GM23248 (cell line): Measurements from ENCODE around the gene ACO2. TPM values are rescaled to one million over a fixed set of nuclear protein-coding genes. Genes with fewer than 3 reads are reported as not detected.

Experiments
- DNase-seq: peaks from one replicate; pipeline ENCODE4 v3.0.0-alpha.2; 2015
- H2AFZ ChIP-seq: fragments of 200-600 bp; sonication (generic); 2 replicates; pipeline ENCODE4 v1.6.1; 2016; ENCODE audit warnings: antibody characterized with exemption
- H3F3A ChIP-seq: fragments of 200-600 bp; sonication (generic); 2 replicates; pipeline ENCODE4 v1.6.1; 2016; ENCODE audit warnings: mild to moderate bottlenecking, antibody characterized with exemption, mixed run types; ENCODE audit not compliant: insufficient read depth
- H3K27ac ChIP-seq: fragments of 200-600 bp; sonication (generic); 2 replicates; pipeline ENCODE4 v1.5.1; 2016; ENCODE audit warnings: mild to moderate bottlenecking
- H3K27me3 ChIP-seq: fragments of 200-600 bp; sonication (generic); replicated peaks from 2 replicates; pipeline ENCODE4 v1.6.1; 2016; ENCODE audit warnings: mild to moderate bottlenecking; ENCODE audit not compliant: insufficient read depth
- H3K36me3 ChIP-seq: fragments of 200-600 bp; sonication (generic); 2 replicates; pipeline ENCODE4 v1.6.1; 2016; ENCODE audit warnings: low read depth, mild to moderate bottlenecking
- H3K4me1 ChIP-seq: fragments of 200-600 bp; sonication (generic); 2 replicates; pipeline ENCODE4 v1.6.1; 2016; ENCODE audit warnings: mild to moderate bottlenecking; ENCODE audit not compliant: insufficient read depth
- H3K4me2 ChIP-seq: fragments of 200-600 bp; sonication (generic); one replicate; pipeline ENCODE4 v1.6.1; 2016; ENCODE audit warnings: mild to moderate bottlenecking; ENCODE audit not compliant: unreplicated experiment
- H3K4me3 ChIP-seq: fragments of 200-600 bp; sonication (generic); 2 replicates; pipeline ENCODE4 v1.5.1; 2016; ENCODE audit warnings: mild to moderate bottlenecking
- H3K79me2 ChIP-seq: fragments of 200-600 bp; sonication (generic); 2 replicates; pipeline ENCODE4 v1.6.1; 2016; ENCODE audit warnings: mild to moderate bottlenecking; ENCODE audit not compliant: insufficient read depth
- H3K9ac ChIP-seq: fragments of 200-600 bp; sonication (generic); 2 replicates; pipeline ENCODE4 v1.6.1; 2016; ENCODE audit warnings: mild to moderate bottlenecking
- H3K9me2 ChIP-seq: fragments of 200-600 bp; sonication (generic); 2 replicates; pipeline ENCODE4 v1.6.1; 2016; ENCODE audit warnings: mixed run types, mild to moderate bottlenecking, moderate library complexity; ENCODE audit not compliant: insufficient read depth
- H3K9me3 ChIP-seq: fragments of 200-600 bp; sonication (generic); one replicate; pipeline ENCODE4 v1.6.1; 2017; ENCODE audit warnings: low read depth
- H4K20me1 ChIP-seq: fragments of 200-600 bp; sonication (generic); 2 replicates; pipeline ENCODE4 v1.6.0; 2016; ENCODE audit not compliant: insufficient read depth
- EZH2 ChIP-seq: fragments of 200-600 bp; sonication (generic); IDR thresholded peaks from 2 replicates; pipeline ENCODE4 v1.6.1; 2018; ENCODE audit warnings: antibody characterized with exemption, mild to moderate bottlenecking; ENCODE audit not compliant: insufficient read depth, poor library complexity, severe bottlenecking
- EZH2phosphoT487 ChIP-seq: fragments of 200-600 bp; sonication (generic); IDR thresholded peaks from 2 replicates; pipeline ENCODE4 v1.6.1; 2018; ENCODE audit warnings: antibody characterized with exemption, moderate library complexity, mild to moderate bottlenecking, low read depth; ENCODE audit not compliant: insufficient read depth
- WGBS, 2 experiments: methylation state at CpG; one replicate each; pipeline ENCODE4 v1.1.6; 2015 to 2017; ENCODE audit warnings: low lambda C conversion rate in 2 of 2, low coverage in 1 of 2; ENCODE audit errors: missing lambda C conversion rate in 2 of 2; 5-methylcytosine and 5-hydroxymethylcytosine counted together
- in situ Hi-C: fragments of 300-500 bp; cut with MboI; formaldehyde crosslinking; loops from 2 replicates; pipeline ENCODE4 v1.15.0; 2020
- polyA plus RNA-seq: library from polyadenylated mRNA; unstranded; fragments of >200 nt; fragmentation: Nextera tagmentation; extraction: Ambion mirVana; gene quantifications from 2 replicates; pipeline ENCODE4 v1.2.1, GENCODE V29; 2016
- total RNA-seq: library from RNA; depleted of rRNA; stranded (reverse); fragments of >200 nt; shearing (Covaris generic); gene quantifications from 2 replicates; pipeline ENCODE4 v1.2.3, GENCODE V29; 2014

The ACO2 gene
- total and polyA plus RNA-seq, 2 experiments from 2014 or later: 41.5 to 68.7 TPM

DNA sequence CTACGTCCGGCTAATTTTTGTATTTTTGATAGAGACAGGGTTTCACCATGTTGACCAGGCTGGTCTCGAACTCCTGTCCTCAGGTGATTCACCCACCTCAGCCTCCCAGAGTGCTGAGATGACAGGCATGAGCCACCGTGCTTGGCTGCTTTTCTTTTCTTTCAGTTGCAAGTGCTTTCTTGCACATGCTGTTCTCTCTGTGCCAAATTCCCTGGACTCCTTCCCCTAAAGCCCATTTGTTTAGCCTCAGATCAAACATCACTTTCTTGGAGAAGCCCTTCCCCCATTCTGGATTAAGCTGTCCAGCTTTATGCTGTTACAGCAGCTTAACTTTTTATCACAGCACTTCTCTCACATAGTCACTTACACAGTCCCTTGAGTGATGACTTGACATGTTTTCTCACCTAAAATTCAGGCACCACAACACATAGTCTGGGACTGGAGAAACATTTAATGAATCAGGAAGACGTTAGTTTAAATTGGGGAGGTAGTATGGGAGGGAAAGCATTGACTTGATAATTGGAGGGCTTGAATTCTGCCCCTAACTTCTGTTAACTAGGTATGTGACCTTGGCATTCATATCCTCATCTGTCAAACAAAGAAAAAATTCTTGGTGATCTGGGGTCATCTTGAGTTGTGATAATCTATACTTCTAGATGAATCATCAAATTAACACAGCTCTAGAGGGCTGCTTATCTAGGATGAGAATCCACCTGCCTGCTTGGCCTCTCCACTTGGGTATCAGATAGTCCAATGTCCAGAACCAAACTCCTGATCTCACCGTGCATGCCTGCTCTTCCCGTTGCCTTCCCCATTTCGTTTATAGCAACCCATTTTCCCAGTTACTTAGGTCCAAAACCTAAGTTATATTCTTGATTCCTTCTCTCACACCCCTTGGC, 18.4 kb downstream of the ACO2 start:
- Histone ChIP-seq H3K27me3 (no peaks in the 10 kb centered on the region), H3F3A (peaks cover 8% of the 10 kb centered on the region; the same call in 1 of the 2 replicates), H3K4me2 (no peak overlapping the region), H3K36me3 (no peaks in the 10 kb centered on the region), H3K9me3 (no peaks in the 10 kb centered on the region), H3K27ac (no peak overlapping the region), H3K9ac (no peak overlapping the region), H2AFZ (no peak overlapping the region), H3K79me2 (peaks cover 99% of the 10 kb centered on the region), H3K9me2 (no peaks in the 10 kb centered on the region), H4K20me1 (0 out of 2 replicates have a peak, but pooled peaks cover 2% of the 10 kb centered on the region), H3K4me1 (peaks cover 11% of the 10 kb centered on the region), H3K4me3 (no peak overlapping the region)
- no peak for DNase-seq
- in situ Hi-C loops: no loop called here
- 89% methylated on average over 8 of the region's 8 CpGs for WGBS, 2 experiments
- TF ChIP-seq EZH2 (no peak), EZH2phosphoT487 (no peak)

DNA sequence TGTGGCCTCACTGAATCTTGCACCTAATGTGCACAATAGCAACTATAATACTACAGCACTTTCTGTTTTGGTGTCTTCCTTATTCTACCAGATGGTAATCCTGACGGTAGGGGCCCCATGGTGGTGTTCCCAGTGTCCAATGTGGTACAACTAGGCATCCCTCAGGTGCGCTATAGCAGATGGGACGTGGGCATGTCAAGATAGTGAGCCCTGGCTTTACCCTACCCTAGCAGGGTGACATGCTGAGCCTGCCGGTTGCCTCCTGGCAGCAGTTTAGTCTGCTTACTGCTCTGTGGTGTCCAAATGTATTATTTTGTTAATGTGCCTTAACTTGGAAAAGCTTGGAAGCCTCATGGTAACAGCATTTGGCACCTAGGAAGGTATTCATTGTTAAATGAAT, 19.2 kb downstream of the ACO2 start:
- Histone ChIP-seq H3K36me3 (no peaks in the 10 kb centered on the region), H3K9ac (no peak overlapping the region), H3K4me2 (no peak overlapping the region), H3F3A (no peaks in the 10 kb centered on the region), H3K27ac (no peak overlapping the region), H3K27me3 (no peaks in the 10 kb centered on the region), H4K20me1 (0 out of 2 replicates have a peak, but pooled peaks cover 2% of the 10 kb centered on the region), H3K79me2 (peaks cover 100% of the 10 kb centered on the region), H3K4me1 (peaks cover 3% of the 10 kb centered on the region; the same call in 1 of the 2 replicates), H3K9me3 (no peaks in the 10 kb centered on the region), H3K4me3 (no peak overlapping the region), H3K9me2 (no peaks in the 10 kb centered on the region), H2AFZ (no peak overlapping the region)
- DNase-seq: no peak
- TF ChIP-seq EZH2 (no peak), EZH2phosphoT487 (no peak)
- in situ Hi-C loops: no loop called here
- 70 to 80% methylated on average over 4 of the region's 4 CpGs for WGBS, 2 experiments

DNA sequence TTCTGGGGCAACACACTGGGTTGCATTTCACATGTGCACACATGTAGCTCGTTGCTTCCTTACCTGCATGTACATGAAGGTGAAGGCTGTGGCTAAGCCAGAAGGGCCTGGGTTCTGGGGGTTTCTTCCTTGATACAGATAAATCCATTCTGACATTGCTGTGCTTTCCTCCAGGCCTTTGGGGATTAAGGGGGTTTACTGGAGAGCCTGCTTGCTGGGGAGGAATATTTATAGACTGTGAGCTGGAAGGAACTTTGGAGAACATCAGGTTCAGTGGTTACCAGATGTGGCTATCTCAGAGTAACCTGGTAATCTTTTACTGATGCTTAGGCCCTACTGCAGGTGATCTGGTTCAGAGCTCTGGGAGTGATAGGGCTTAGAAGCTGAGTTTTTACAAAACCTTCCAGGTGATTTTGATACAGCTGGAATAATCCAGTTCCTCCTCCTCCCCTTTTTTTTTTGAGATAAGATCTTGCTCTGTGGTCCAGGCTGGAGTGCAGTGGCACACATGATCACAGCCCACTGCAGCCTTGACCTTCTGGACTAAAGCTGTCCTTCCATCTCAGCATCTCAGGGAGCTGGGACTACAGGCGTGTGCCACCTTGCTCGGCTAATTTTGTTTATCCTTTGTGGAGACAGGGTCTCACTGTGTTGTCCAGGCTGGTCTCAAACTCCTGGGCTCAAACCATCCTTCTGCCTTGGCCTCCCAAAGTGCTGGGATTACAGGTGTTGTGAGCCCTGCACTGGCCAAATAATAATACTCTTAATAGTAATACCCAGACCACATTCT, 19.9 kb downstream of the ACO2 start:
- H3F3A ChIP-seq: no peaks in the 10 kb centered on the region
- H3K27ac ChIP-seq: no peak overlapping the region
- H3K4me1 ChIP-seq: no peaks in the 10 kb centered on the region
- no peaks in the 10 kb centered on the region for H3K36me3 ChIP-seq
- in situ Hi-C loops: no loop called here
- no peak overlapping the region for H3K9ac ChIP-seq
- no peak overlapping the region for H2AFZ ChIP-seq
- WGBS, 2 experiments: 64 to 70% methylated on average over 3 of the region's 3 CpGs
- H3K27me3 ChIP-seq: no peaks in the 10 kb centered on the region
- no peak overlapping the region for H3K4me3 ChIP-seq
- 0 out of 2 replicates have a peak, but pooled peaks cover 2% of the 10 kb centered on the region for H4K20me1 ChIP-seq
- TF ChIP-seq EZH2 (no peak), EZH2phosphoT487 (no peak)
- peaks cover 100% of the 10 kb centered on the region for H3K79me2 ChIP-seq
- no peak overlapping the region for H3K4me2 ChIP-seq
- H3K9me3 ChIP-seq: no peaks in the 10 kb centered on the region
- no peak for DNase-seq
- no peaks in the 10 kb centered on the region for H3K9me2 ChIP-seq

DNA sequence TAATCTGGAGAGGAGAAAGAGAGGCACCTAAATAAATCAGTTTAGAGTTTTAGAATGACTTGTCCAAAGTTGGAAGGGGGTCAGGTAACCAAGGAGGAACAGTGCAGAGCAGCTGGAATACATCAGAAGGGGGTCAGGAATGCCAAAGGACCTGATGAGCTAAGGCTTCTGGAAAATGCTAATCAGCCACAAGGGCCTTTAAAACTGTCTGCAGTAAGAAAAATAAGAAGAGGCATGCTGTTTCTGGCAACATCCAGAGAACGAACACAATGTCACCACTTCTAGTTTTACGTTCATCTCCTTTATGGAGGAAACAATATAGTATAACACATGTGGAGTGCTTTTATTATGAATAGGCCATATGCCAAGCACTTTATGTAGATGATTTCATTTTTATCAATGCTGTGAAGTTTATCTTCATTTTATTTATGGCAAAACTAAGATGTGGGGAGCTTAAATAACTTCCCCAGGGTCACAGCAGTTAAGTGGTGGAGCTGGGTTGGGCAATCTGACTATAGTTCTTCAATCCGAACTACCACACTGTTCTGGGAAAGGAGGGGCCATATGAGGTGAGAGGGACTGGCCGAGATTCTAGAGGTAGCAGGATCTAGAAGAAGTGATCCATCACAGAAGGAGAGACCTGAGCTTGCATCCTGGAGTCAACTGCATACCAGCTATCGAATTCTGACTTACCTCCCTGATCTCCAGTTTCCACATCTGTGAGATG, 22.6 kb downstream of the ACO2 start:
- H3K9me2 ChIP-seq: no peaks in the 10 kb centered on the region
- no peaks in the 10 kb centered on the region for H3K27me3 ChIP-seq
- in situ Hi-C loops: no loop called here
- H3K4me3 ChIP-seq: no peak overlapping the region
- no peak for DNase-seq
- TF ChIP-seq EZH2 (no peak), EZH2phosphoT487 (no peak)
- H3K9ac ChIP-seq: no peak overlapping the region
- no peaks in the 10 kb centered on the region for H3K36me3 ChIP-seq
- no peak overlapping the region for H3K27ac ChIP-seq
- no peak overlapping the region for H3K4me2 ChIP-seq
- peaks cover 100% of the 10 kb centered on the region for H3K79me2 ChIP-seq
- WGBS, 2 experiments: 55 to 61% methylated on average over 5 of the region's 5 CpGs
- no peaks in the 10 kb centered on the region for H3K4me1 ChIP-seq
- 0 out of 2 replicates have a peak, but pooled peaks cover 2% of the 10 kb centered on the region for H4K20me1 ChIP-seq
- no peaks in the 10 kb centered on the region for H3F3A ChIP-seq
- no peaks in the 10 kb centered on the region for H3K9me3 ChIP-seq
- H2AFZ ChIP-seq: no peak overlapping the region
